Measurements from ENCODE around the gene ACSL1.

The ACSL1 gene

GRCh38 chr4:184807797-184808712 is 17.7 kb downstream of the ACSL1 start:
- no peaks in the 10 kb centered on the region for H3K27me3 Mint-ChIP-seq
- no peaks in the 10 kb centered on the region for H3K9me3 Mint-ChIP-seq
- peaks cover 6% of the 10 kb centered on the region for H3K36me3 Mint-ChIP-seq
- peaks cover 21% of the 10 kb centered on the region for H3K4me1 Mint-ChIP-seq
- H3K4me3 Mint-ChIP-seq = no peak overlapping the region
- no peak overlapping the region for H3K27ac Mint-ChIP-seq

DNA sequence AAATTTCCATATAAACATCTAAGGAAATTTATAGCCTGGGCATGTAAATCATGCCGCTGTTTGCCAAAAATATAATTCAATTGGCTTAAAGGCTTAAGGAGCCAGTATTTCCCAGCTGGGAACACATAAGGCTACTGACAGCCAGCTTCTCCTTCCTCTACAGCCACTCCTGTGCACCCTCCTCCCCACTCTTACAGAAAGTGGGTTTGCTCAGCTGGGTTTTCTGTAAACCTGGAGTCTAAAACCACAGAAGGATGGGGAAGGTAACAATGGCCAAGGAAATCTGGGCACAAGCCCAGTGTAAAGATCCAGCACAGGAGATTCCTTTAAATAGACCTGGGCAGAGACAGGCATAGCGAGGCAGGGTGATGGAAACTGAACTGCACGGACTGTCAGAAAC is 18.5 kb downstream of the ACSL1 start:
- no peak overlapping the region for H3K27ac Mint-ChIP-seq
- H3K4me3 Mint-ChIP-seq = no peak overlapping the region
- H3K9me3 Mint-ChIP-seq = no peaks in the 10 kb centered on the region
- no peaks in the 10 kb centered on the region for H3K27me3 Mint-ChIP-seq
- peaks cover 10% of the 10 kb centered on the region for H3K36me3 Mint-ChIP-seq
- peaks cover 16% of the 10 kb centered on the region for H3K4me1 Mint-ChIP-seq

DNA sequence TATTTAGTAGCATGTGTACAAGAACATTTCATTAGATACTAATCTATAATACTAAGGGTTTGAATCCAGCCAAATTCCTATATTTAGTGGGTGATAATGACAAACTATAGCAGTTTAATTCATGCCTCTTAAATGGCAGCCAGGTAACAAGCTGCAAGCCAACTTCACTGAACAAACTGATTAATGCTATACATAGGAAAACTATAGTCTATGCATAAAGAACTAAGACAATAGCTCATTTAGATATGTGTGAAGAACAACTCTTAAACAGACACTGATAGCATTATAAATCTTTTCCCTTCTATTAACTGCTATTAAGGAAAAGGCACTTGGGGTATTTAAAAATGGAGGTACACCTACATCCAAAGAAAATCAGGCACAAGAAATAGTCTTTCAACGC is 19.1 kb downstream of the ACSL1 start:
- Mint-ChIP-seq H3K4me1 (peaks cover 16% of the 10 kb centered on the region), H3K9me3 (no peaks in the 10 kb centered on the region), H3K27me3 (no peaks in the 10 kb centered on the region), H3K4me3 (no peak overlapping the region), H3K36me3 (peaks cover 10% of the 10 kb centered on the region), H3K27ac (no peak overlapping the region)

DNA sequence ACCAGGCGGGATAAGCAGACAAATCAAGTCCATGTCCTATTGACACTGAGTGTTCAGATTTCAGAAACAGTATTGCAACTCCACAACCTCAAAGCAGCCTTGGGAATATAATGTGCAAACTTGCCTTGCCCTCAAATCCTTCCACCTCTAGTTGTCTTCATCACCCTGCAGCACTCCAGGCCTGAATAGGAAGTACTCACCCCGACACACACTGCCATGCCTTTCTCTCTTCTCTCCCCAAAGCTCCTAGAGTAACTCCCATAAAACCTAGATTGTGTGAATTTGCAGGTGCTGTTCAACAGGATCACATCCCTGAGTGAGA is 19.6 kb downstream of the ACSL1 start:
- Mint-ChIP-seq H3K27ac (no peak overlapping the region), H3K4me1 (peaks cover 16% of the 10 kb centered on the region), H3K4me3 (no peak overlapping the region), H3K9me3 (no peaks in the 10 kb centered on the region), H3K27me3 (no peaks in the 10 kb centered on the region), H3K36me3 (peaks cover 10% of the 10 kb centered on the region)

DNA sequence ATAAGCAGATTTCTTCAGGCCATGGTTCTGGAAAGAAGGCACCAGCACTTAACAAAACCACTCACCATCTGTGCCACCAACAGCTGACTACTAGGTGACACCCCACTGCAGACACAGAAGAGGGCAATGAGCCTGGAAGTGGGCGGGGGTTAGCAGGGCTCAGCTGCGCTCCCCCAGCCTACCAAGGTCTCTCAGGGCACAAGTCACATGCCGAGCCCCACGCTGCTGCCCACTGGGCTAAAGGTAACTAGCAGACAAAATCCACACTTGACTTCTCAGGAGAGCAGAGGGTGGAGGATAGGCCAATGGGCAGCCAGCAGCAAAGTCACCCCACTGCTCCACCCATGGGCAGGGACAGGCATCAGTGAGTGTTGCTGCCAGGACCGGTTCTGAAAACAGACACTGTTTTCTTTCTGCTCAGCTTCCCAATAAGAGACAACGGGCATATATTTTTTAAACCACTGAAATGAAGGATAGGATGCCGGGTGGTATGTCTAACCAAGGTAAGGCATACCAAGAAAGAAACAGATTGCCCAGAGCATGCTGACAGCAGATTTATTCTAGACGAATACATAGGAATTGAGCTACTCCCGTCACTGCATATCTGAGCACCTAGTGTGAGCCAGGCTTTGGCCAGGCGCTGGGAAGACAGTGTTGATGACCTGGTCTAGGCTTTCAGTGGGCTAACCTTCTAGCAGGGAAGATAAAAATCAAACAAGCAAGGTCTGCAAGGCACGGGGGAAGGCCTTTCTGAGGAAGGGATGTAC is 20.1 kb downstream of the ACSL1 start:
- Mint-ChIP-seq H3K27me3 (no peaks in the 10 kb centered on the region), H3K9me3 (no peaks in the 10 kb centered on the region), H3K27ac (no peak overlapping the region), H3K4me3 (no peak overlapping the region), H3K4me1 (peaks cover 15% of the 10 kb centered on the region), H3K36me3 (peaks cover 10% of the 10 kb centered on the region)

DNA sequence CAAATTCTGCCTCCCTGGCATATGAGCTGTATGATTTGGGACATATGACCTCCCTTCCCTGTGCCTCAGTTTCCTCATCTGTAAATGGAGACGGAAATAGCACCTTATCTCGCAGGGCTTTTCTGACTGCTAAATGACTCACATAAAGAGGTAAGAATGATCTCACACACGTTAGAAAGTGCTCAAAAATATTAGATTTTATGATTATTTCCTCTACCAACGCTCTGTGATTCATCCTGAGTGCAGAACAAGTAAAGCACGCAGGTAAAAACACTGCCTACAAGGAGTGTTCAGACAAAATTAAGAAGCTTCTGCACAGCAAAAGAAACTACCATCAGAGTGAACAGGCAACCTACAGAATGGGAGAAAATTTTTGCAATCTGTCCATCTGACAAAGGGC is 21.1 kb downstream of the ACSL1 start:
- peaks cover 9% of the 10 kb centered on the region for H3K36me3 Mint-ChIP-seq
- H3K27ac Mint-ChIP-seq = no peak overlapping the region
- H3K4me1 Mint-ChIP-seq = peaks cover 11% of the 10 kb centered on the region
- no peaks in the 10 kb centered on the region for H3K27me3 Mint-ChIP-seq
- no peak overlapping the region for H3K4me3 Mint-ChIP-seq
- no peaks in the 10 kb centered on the region for H3K9me3 Mint-ChIP-seq

- H3K27me3 Mint-ChIP-seq = no peaks in the 10 kb centered on the region
- H3K4me1 Mint-ChIP-seq = peaks cover 11% of the 10 kb centered on the region
- H3K9me3 Mint-ChIP-seq = no peaks in the 10 kb centered on the region
- no peak overlapping the region for H3K27ac Mint-ChIP-seq
- no peak overlapping the region for H3K4me3 Mint-ChIP-seq
- H3K36me3 Mint-ChIP-seq = peaks cover 9% of the 10 kb centered on the region
Measured at GRCh38 chr4:184803874-184804273, 21.9 kb downstream of the ACSL1 start.

GRCh38 chr4:184803133-184803532 is 22.6 kb downstream of the ACSL1 start:
- Mint-ChIP-seq H3K9me3 (no peaks in the 10 kb centered on the region), H3K36me3 (peaks cover 9% of the 10 kb centered on the region), H3K4me1 (peaks cover 7% of the 10 kb centered on the region), H3K4me3 (no peak overlapping the region), H3K27ac (no peak overlapping the region), H3K27me3 (no peaks in the 10 kb centered on the region)

DNA sequence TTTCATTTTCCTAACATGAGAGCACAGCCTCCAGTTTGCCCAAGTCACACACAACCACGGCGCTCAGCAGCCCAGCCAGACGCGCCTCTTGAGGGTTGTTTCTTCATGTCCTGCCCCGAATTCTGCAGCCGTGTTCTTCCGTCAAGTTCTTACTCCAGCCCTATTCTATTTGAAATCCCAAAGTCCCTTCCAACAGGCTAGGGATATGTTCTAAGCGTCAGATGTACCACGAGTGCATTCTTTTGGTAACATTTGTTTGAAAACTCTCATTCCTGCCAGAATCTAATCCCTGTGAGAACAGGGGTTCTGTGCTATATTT is 23.1 kb downstream of the ACSL1 start:
- peaks cover 9% of the 10 kb centered on the region for H3K36me3 Mint-ChIP-seq
- H3K4me3 Mint-ChIP-seq = no peak overlapping the region
- H3K4me1 Mint-ChIP-seq = peaks cover 4% of the 10 kb centered on the region
- H3K27ac Mint-ChIP-seq = no peak overlapping the region
- no peaks in the 10 kb centered on the region for H3K27me3 Mint-ChIP-seq
- H3K9me3 Mint-ChIP-seq = no peaks in the 10 kb centered on the region

DNA sequence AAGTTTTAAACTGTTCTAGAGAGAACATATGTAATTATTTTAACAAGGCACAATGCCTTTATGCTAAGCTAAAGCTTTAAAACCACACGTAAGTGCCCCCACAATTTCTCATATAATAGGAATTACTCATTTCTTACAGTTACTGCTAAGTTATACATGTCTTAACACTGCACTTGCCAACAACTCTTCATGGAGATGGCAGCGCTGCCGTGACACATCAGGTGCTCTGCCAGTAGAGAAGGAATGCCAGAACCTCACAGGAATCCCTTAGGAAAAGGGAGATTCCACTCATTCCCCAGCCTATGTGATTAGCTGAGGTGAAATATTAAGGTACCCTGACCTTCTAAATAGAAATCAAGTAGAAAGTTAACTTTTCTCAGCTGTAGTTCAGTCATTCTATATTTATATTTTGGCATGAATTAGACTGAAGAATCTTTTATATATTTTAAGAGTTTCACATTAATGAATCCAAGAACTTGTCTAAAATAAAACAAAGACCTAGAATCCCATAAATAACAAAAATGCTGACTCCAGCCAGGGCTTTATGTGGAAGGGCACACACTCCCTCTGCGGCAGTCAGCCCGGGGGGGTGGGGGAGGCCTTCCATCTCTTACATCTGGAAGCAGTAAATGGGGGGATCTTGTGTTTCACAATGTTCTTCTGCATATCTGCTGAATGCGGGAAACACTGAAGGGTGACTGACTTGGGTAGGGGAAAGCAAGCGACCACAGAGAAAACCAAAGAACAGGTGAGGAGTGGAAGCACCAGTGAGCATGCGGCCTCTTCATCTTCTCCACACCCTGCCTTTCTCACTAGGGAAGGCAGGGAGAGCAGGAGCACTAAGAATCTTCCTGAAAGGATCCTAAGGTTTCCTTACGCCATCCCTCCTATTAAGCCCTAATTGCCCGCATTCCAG is 23.7 kb downstream of the ACSL1 start:
- no peak overlapping the region for H3K27ac Mint-ChIP-seq
- H3K36me3 Mint-ChIP-seq = peaks cover 9% of the 10 kb centered on the region
- H3K4me3 Mint-ChIP-seq = no peak overlapping the region
- no peaks in the 10 kb centered on the region for H3K27me3 Mint-ChIP-seq
- H3K9me3 Mint-ChIP-seq = no peaks in the 10 kb centered on the region
- peaks cover 4% of the 10 kb centered on the region for H3K4me1 Mint-ChIP-seq

DNA sequence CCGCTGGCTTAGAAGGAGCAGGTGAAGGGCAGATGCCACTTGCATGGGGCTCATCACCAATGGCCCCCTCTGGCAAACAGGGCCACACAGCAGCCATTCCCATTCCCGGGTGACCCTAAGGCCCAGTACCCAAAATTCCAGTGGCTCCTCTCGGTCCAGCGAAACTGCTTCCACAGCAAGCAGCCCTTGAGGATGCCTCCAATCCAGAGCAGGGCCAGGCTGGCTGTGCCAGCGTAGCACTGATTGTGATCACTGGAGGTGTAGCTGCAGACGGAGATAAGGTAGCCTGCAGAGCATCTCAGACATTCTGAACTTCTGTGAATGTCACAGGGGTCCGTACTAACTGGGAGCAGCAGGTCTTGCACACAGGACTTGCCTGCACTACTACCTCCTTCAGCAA is 27.3 kb downstream of the ACSL1 start:
- Mint-ChIP-seq H3K9me3 (no peaks in the 10 kb centered on the region), H3K4me1 (peaks cover 9% of the 10 kb centered on the region), H3K27ac (no peak overlapping the region), H3K36me3 (peaks cover 6% of the 10 kb centered on the region), H3K27me3 (no peaks in the 10 kb centered on the region), H3K4me3 (no peak overlapping the region)

DNA sequence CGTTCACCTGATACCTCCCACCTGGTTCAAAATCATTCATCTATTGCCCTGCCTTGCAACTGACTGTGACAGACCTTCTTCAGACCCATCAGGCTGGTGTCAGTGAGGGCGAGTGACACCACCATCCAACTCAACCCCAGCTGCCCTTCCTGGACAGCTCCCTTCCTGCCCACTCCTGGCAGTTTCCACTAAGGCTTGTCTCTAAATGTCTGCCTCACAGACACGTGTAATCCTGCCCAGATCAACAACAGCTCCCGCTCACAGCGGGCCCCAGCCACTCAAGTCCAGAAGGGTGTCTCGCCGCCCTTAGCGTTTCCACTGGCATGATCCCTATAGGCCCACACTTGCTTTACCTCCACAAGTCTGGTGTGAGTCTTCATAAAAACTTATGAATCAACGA is 28.9 kb downstream of the ACSL1 start:
- H3K36me3 Mint-ChIP-seq = peaks cover 2% of the 10 kb centered on the region
- peaks cover 23% of the 10 kb centered on the region for H3K4me1 Mint-ChIP-seq
- no peaks in the 10 kb centered on the region for H3K9me3 Mint-ChIP-seq
- H3K27me3 Mint-ChIP-seq = no peaks in the 10 kb centered on the region
- no peak overlapping the region for H3K27ac Mint-ChIP-seq
- no peak overlapping the region for H3K4me3 Mint-ChIP-seq

GRCh38 chr4:184795214-184795844 is 30.4 kb downstream of the ACSL1 start:
- peaks cover 28% of the 10 kb centered on the region for H3K4me1 Mint-ChIP-seq
- peaks cover 2% of the 10 kb centered on the region for H3K36me3 Mint-ChIP-seq
- no peaks in the 10 kb centered on the region for H3K27me3 Mint-ChIP-seq
- H3K27ac Mint-ChIP-seq = no peak overlapping the region
- no peaks in the 10 kb centered on the region for H3K9me3 Mint-ChIP-seq
- H3K4me3 Mint-ChIP-seq = no peak overlapping the region

GRCh38 chr4:184794470-184794869 is 31.3 kb downstream of the ACSL1 start:
- H3K27ac Mint-ChIP-seq = no peak overlapping the region
- H3K36me3 Mint-ChIP-seq = no peaks in the 10 kb centered on the region
- no peaks in the 10 kb centered on the region for H3K27me3 Mint-ChIP-seq
- no peaks in the 10 kb centered on the region for H3K9me3 Mint-ChIP-seq
- H3K4me1 Mint-ChIP-seq = peaks cover 28% of the 10 kb centered on the region
- H3K4me3 Mint-ChIP-seq = no peak overlapping the region

DNA sequence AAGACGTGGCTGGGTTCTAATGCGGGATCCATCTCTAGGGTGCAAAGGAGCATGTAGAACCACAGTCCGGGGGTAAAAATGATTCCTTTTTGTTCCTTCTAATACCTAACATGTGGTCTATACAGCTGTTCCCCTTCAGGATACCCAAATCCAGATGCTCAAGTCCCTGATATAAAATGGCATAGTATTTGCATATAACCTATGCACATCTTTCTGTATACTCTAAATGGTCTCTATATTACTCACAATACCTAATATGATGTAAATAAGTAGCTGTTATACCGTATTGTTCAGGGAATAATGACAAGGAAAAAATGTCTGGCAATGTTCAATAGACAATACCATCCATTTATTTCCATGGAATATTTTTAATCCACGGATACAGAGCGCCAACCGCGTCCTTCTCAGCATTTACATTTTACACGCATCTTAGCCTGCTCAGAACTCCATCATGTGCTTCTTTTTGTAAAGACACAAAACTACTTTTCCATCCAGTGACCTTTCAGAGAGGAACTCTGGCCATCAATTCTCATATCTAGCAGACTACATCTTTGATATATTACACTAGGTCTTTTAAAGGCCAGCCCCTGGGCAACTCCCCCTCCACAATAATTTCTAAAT is 31.9 kb downstream of the ACSL1 start:
- H3K4me3 Mint-ChIP-seq = no peak overlapping the region
- H3K27ac Mint-ChIP-seq = no peak overlapping the region
- peaks cover 28% of the 10 kb centered on the region for H3K4me1 Mint-ChIP-seq
- no peaks in the 10 kb centered on the region for H3K9me3 Mint-ChIP-seq
- H3K36me3 Mint-ChIP-seq = no peaks in the 10 kb centered on the region
- H3K27me3 Mint-ChIP-seq = no peaks in the 10 kb centered on the region

Measured in activated naive CD4-positive, alpha-beta T cell treated with anti-CD3 and anti-CD28 coated beads, Interleukin-2, amount 50 U/mL, for 24 hours (primary cell).